Gastroesophageal sphincter (tissue), 4 donors: ENCODE results near the gene SMURF1. TPM values are rescaled to one million over a fixed set of nuclear protein-coding genes. Genes with fewer than 3 reads are reported as not detected.

ENCODE experiments used
- ATAC-seq: fragments of 150-250 bp; one replicate; pipeline ENCODE4 v1.9.1; 2016; ENCODE audit warnings: mild to moderate bottlenecking, moderate library complexity
- H3K27ac ChIP-seq, 4 donors: fragments of 200-600 bp; sonication (generic) in 3 of 4; 1 replicate in 3 of 4; 2 replicates in 1 of 4; pipeline ENCODE4 v1.5.1; 2016 to 2019
- H3K27me3 ChIP-seq: fragments of 200-600 bp; sonication (generic); one replicate; pipeline ENCODE4 v1.5.1; 2019
- H3K36me3 ChIP-seq, 2 donors: fragments of 200-600 bp; sonication (generic); one replicate each; pipeline ENCODE4 v1.5.1; 2019; ENCODE audit warnings: control low read depth in 1 of 2
- H3K4me1 ChIP-seq, 3 donors: fragments of 200-600 bp; sonication (generic); 1 replicate in 2 of 3; 2 replicates in 1 of 3; pipeline ENCODE4 v1.5.1; 2016 to 2019; ENCODE audit warnings: control low read depth in 2 of 3
- H3K4me3 ChIP-seq, 2 donors: fragments of 200-600 bp; sonication (generic); one replicate each; pipeline ENCODE4 v1.5.1; 2019; ENCODE audit warnings: mild to moderate bottlenecking in 1 of 2, moderate library complexity in 1 of 2
- H3K9me3 ChIP-seq, 3 donors: fragments of 200-600 bp; sonication (generic); one replicate each; pipeline ENCODE4 v1.5.1; 2017 to 2019; ENCODE audit warnings: control low read depth in 2 of 3
- EP300 ChIP-seq: sonication (generic); formaldehyde crosslinking; IDR thresholded peaks from one replicate; pipeline ENCODE4 v1.6.1; 2017; ENCODE audit warnings: antibody characterized with exemption, mild to moderate bottlenecking
- POLR2A ChIP-seq, 2 donors: fragments of 450-650 bp; IDR thresholded peaks; one replicate each; pipeline ENCODE4 v1.6.1; 2017; ENCODE audit warnings: antibody characterized with exemption in 2 of 2, mild to moderate bottlenecking in 2 of 2, moderate library complexity in 1 of 2
- POLR2AphosphoS5 ChIP-seq: sonication (generic); formaldehyde crosslinking; IDR thresholded peaks from one replicate; pipeline ENCODE4 v1.6.1; 2017; ENCODE audit warnings: antibody characterized with exemption
- WGBS, 2 donors: methylation state at CpG; one replicate each; pipeline ENCODE4 v1.1.5; 2018; ENCODE audit warnings: low coverage in 1 of 2; 5-methylcytosine and 5-hydroxymethylcytosine counted together
- total RNA-seq, 4 donors: library from RNA; depleted of rRNA; stranded (reverse); fragments of >200 nt; gene quantifications; one replicate each; pipeline ENCODE4 v1.1.0, GENCODE V29; 2016
- TF ChIP-seq, protein P1 (sequence below), 4 experiments: fragments of 200-600 bp in 2 of 4; fragments of 450-650 bp in 2 of 4; sonication (generic) in 1 of 4; IDR thresholded peaks; one replicate each; pipeline ENCODE4 v1.5.1; 2017 to 2019; ENCODE audit warnings: antibody characterized with exemption in 4 of 4, mild to moderate bottlenecking in 2 of 4, moderate library complexity in 2 of 4

Gene SMURF1
- total RNA-seq, 4 donors from 2014 or later, result 20.1 to 26.2 (median 21.9) TPM

DNA sequence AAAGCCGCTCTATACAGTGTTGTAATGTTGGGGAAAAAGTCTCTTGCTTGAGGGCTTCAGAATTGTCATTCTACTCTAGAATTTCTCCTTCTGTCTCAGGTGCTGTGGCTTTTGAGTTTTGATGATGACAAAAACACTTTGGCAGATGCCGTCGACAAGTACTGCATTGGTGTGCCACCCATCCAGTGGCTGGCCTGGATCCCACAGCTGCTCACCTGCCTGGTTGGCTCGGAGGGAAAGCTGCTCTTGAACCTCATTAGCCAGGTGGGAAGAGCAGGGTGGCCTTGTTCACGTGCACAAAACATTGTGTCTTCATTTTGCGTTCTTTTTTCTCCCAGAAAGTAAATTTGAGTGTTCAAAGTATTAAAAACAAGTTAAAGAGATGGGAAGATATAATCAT lies 153.6 kb downstream of the SMURF1 start:
- Histone ChIP-seq H3K4me3 (no peak overlapping the region), H3K4me1 (no peaks in the 10 kb centered on the region), H3K27ac (no peak overlapping the region), H3K27me3 (no peaks in the 10 kb centered on the region), H3K9me3 (no peaks in the 10 kb centered on the region), H3K36me3 (peaks cover 0 to 99% of the 10 kb centered on the region in 2 donors)
- ATAC-seq, result no peak
- TF ChIP-seq POLR2AphosphoS5, result no peak
- TF ChIP-seq EP300, result no peak
- TF ChIP-seq, protein P1, sequence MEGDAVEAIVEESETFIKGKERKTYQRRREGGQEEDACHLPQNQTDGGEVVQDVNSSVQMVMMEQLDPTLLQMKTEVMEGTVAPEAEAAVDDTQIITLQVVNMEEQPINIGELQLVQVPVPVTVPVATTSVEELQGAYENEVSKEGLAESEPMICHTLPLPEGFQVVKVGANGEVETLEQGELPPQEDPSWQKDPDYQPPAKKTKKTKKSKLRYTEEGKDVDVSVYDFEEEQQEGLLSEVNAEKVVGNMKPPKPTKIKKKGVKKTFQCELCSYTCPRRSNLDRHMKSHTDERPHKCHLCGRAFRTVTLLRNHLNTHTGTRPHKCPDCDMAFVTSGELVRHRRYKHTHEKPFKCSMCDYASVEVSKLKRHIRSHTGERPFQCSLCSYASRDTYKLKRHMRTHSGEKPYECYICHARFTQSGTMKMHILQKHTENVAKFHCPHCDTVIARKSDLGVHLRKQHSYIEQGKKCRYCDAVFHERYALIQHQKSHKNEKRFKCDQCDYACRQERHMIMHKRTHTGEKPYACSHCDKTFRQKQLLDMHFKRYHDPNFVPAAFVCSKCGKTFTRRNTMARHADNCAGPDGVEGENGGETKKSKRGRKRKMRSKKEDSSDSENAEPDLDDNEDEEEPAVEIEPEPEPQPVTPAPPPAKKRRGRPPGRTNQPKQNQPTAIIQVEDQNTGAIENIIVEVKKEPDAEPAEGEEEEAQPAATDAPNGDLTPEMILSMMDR (IDR thresholded peaks at IDR 0.05), result no peak
- no peak for TF ChIP-seq POLR2A (IDR thresholded peaks at IDR 0.05)
- WGBS, 2 donors, result 80 to 95% methylated on average over 4 to 5 of the region's 6 CpGs

DNA sequence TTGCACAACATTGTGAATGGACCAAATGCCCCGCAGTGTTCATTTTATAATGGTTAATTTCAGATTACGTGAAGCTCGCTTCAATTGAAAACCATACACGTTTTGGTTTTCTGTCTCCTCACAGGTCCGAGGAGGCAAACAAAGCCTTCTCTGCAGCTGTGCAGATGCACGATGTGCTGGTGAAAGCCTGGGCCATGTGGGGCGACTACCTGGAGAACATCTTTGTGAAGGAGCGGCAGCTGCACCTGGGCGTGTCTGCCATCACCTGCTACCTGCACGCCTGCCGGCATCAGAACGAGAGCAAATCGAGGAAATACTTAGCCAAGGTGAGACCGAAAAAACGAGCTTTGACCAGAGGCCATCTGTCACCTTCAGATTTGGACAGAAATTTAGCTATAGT lies 155.3 kb downstream of the SMURF1 start:
- Histone ChIP-seq H3K4me3 (no peak overlapping the region), H3K4me1 (no peaks in the 10 kb centered on the region), H3K27me3 (no peaks in the 10 kb centered on the region), H3K27ac (no peak overlapping the region), H3K36me3 (peaks cover 0 to 99% of the 10 kb centered on the region in 2 donors), H3K9me3 (no peaks in the 10 kb centered on the region)
- TF ChIP-seq EP300 (no peak), POLR2A (IDR thresholded peaks at IDR 0.05) (no peak), POLR2AphosphoS5 (no peak)
- TF ChIP-seq, protein P1 (IDR thresholded peaks at IDR 0.05), result no peak
- 93% methylated on average over 14 of the region's 15 CpGs; no CpG with 5 or more reads in 1 of the 2 donors for WGBS, 2 donors
- ATAC-seq, result no peak

- Histone ChIP-seq H3K9me3 (no peaks in the 10 kb centered on the region), H3K4me1 (no peaks in the 10 kb centered on the region), H3K36me3 (peaks cover 0 to 99% of the 10 kb centered on the region in 2 donors), H3K4me3 (no peak overlapping the region), H3K27me3 (no peaks in the 10 kb centered on the region), H3K27ac (no peak overlapping the region)
- ATAC-seq, result no peak
- TF ChIP-seq, protein P1 (IDR thresholded peaks at IDR 0.05), result no peak
- TF ChIP-seq EP300, result no peak
- TF ChIP-seq POLR2AphosphoS5, result no peak
- TF ChIP-seq POLR2A (IDR thresholded peaks at IDR 0.05), result no peak
Observed at GRCh38 chr7:98985945-98986344, 158.0 kb downstream of the SMURF1 start.

DNA sequence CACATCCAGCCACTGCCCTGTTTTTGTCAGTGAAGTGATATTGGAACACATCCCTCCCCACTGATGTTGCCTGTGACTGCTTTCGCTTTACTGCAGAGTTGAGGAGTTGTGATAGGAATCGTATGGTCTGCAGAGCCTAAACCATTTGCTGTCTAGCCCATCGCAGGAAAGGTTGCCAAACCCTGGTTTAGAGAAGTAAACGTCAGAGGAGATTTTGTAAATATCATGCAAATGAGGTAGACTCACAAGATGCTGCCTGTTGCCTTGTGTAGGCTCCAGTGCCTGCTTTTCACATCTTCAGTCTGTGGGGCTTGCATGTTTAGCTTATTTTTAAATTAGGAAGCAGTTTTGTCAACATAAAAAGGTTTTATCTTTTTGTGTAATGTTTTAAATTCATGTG lies 158.5 kb downstream of the SMURF1 start:
- no peak overlapping the region for H3K27ac ChIP-seq
- TF ChIP-seq POLR2AphosphoS5 (no peak), EP300 (no peak), POLR2A (IDR thresholded peaks at IDR 0.05) (no peak)
- TF ChIP-seq, protein P1 (IDR thresholded peaks at IDR 0.05), result no peak
- H3K27me3 ChIP-seq, result no peaks in the 10 kb centered on the region
- peaks cover 0 to 99% of the 10 kb centered on the region in 2 donors for H3K36me3 ChIP-seq
- H3K9me3 ChIP-seq, result no peaks in the 10 kb centered on the region
- ATAC-seq, result no peak
- H3K4me1 ChIP-seq, result no peaks in the 10 kb centered on the region
- no peak overlapping the region for H3K4me3 ChIP-seq
- 86 to 92% methylated on average over 2 to 4 of the region's 4 CpGs for WGBS, 2 donors

- peaks cover 0 to 99% of the 10 kb centered on the region in 2 donors for H3K36me3 ChIP-seq
- no peak for ATAC-seq
- WGBS, 2 donors, result 73 to 89% methylated on average over 11 of the region's 11 CpGs
- no peaks in the 10 kb centered on the region for H3K4me1 ChIP-seq
- no peak overlapping the region for H3K27ac ChIP-seq
- TF ChIP-seq, protein P1 (IDR thresholded peaks at IDR 0.05), result no peak
- TF ChIP-seq POLR2A (IDR thresholded peaks at IDR 0.05), result no peak
- H3K4me3 ChIP-seq, result no peak overlapping the region
- no peaks in the 10 kb centered on the region for H3K9me3 ChIP-seq
- no peaks in the 10 kb centered on the region for H3K27me3 ChIP-seq
Observed at GRCh38 chr7:98984126-98984525, 159.8 kb downstream of the SMURF1 start.
